WTC11 (cell line): ENCODE results near the gene GABBR1.

ENCODE experiments used
- CTCF ChIP-seq: fragments of 200-600 bp; IDR thresholded peaks from 2 replicates; pipeline ENCODE4 v1.8.0; 2022; ENCODE audit warnings: antibody characterized with exemption
- E2F5 ChIP-seq: sonication (generic); formaldehyde crosslinking; IDR thresholded peaks from 2 replicates; pipeline ENCODE4 v1.8.1; 2022; ENCODE audit warnings: mild to moderate bottlenecking, moderate library complexity, missing genetic modification reagents
- FOXP1 ChIP-seq: sonication (generic); formaldehyde crosslinking; IDR thresholded peaks from 2 replicates; pipeline ENCODE4 v1.8.0; 2022; ENCODE audit warnings: missing genetic modification reagents, mild to moderate bottlenecking, moderate library complexity, borderline replicate concordance
- JUN ChIP-seq: sonication (generic); formaldehyde crosslinking; IDR thresholded peaks from 2 replicates; pipeline ENCODE4 v1.8.0; 2023; ENCODE audit warnings: mild to moderate bottlenecking, missing genetic modification reagents
- RELA ChIP-seq: sonication (generic); formaldehyde crosslinking; IDR thresholded peaks from 2 replicates; pipeline ENCODE4 v1.8.1; 2022; ENCODE audit warnings: missing genetic modification reagents, mild to moderate bottlenecking, borderline replicate concordance
- SP1 ChIP-seq: sonication (generic); formaldehyde crosslinking; conservative IDR thresholded peaks from 2 replicates; pipeline ENCODE4 v1.8.1; 2022; ENCODE audit warnings: missing genetic modification reagents
- ZNF232 ChIP-seq: sonication (generic); formaldehyde crosslinking; IDR thresholded peaks from 2 replicates; pipeline ENCODE4 v1.8.0; 2022; ENCODE audit warnings: mild to moderate bottlenecking, missing genetic modification reagents

- no peak for TF ChIP-seq CTCF
- TF ChIP-seq JUN (CRISPR knock-in tag), result no peak
- TF ChIP-seq E2F5, result no peak
- no peak for TF ChIP-seq SP1
- no peak for TF ChIP-seq ZNF232 (CRISPR knock-in tag)
- no peak for TF ChIP-seq RELA
- no peak for TF ChIP-seq FOXP1 (CRISPR knock-in tag)
These were observed 4.3 kb upstream of the GABBR1 start for GRCh38 chr6:29637247-29637646.
